Thyroid gland (tissue), 4 donors: Measurements from ENCODE around the gene ZNF268. TPM values are rescaled to one million over a fixed set of nuclear protein-coding genes. Genes with fewer than 3 reads are reported as not detected.

Experiments used
- DNase-seq, 2 donors: peaks; one replicate each; pipeline ENCODE4 v3.0.0-alpha.2; 2019
- H3K27ac ChIP-seq, 3 donors: fragments of 200-600 bp; sonication (generic); 1 replicate in 2 of 3; 2 replicates in 1 of 3; pipeline ENCODE4 v1.5.1; 2016 to 2019; ENCODE audit warnings: mild to moderate bottlenecking in 1 of 3, moderate library complexity in 1 of 3
- H3K27me3 ChIP-seq: fragments of 200-600 bp; sonication (generic); one replicate; pipeline ENCODE4 v1.5.1; 2019
- H3K36me3 ChIP-seq, 2 donors: fragments of 200-600 bp; sonication (generic); one replicate each; pipeline ENCODE4 v1.5.1; 2016 to 2019
- H3K4me1 ChIP-seq, 2 donors: fragments of 200-600 bp; sonication (generic); one replicate each; pipeline ENCODE4 v1.5.1; 2017 to 2019
- H3K4me3 ChIP-seq, 3 donors: fragments of 200-600 bp; sonication (generic); replicated peaks in 1 of 3; 1 replicate in 2 of 3; 2 replicates in 1 of 3; pipeline ENCODE4 v1.5.1; 2016; ENCODE audit warnings: mild to moderate bottlenecking in 1 of 3
- H3K9me3 ChIP-seq: fragments of 200-600 bp; sonication (generic); one replicate; pipeline ENCODE4 v1.5.1; 2017
- POLR2A ChIP-seq, 2 donors: fragments of 450-650 bp; IDR thresholded peaks; one replicate each; pipeline ENCODE4 v1.6.1; 2017; ENCODE audit warnings: antibody characterized with exemption in 2 of 2, mild to moderate bottlenecking in 2 of 2, moderate library complexity in 1 of 2
- WGBS, 2 donors: methylation state at CpG; one replicate each; pipeline ENCODE4 v1.1.5; 2017; 5-methylcytosine and 5-hydroxymethylcytosine counted together
- intact Hi-C: fragments of 100-400 bp; cut with DNase I; formaldehyde crosslinking; loops from one replicate; pipeline ENCODE4 v1.15.1; 2023
- total RNA-seq, 4 donors: library from RNA; depleted of rRNA; stranded (reverse); fragments of >200 nt; gene quantifications; one replicate each; pipeline ENCODE4 v1.2.3, GENCODE V29; 2016
- TF ChIP-seq, protein P1 (sequence below), 6 experiments: fragments of 200-600 bp in 3 of 6; fragments of 450-650 bp in 3 of 6; sonication (generic) in 3 of 6; IDR thresholded peaks; one replicate each; pipeline ENCODE4 v1.5.1; 2016 to 2019; ENCODE audit warnings: antibody characterized with exemption in 6 of 6, mild to moderate bottlenecking in 2 of 6, inconsistent platforms in 1 of 6, moderate library complexity in 1 of 6

The ZNF268 gene
- total RNA-seq: 10 to 100 TPM; 26.5 to 56.9 (median 50.1) TPM

DNA sequence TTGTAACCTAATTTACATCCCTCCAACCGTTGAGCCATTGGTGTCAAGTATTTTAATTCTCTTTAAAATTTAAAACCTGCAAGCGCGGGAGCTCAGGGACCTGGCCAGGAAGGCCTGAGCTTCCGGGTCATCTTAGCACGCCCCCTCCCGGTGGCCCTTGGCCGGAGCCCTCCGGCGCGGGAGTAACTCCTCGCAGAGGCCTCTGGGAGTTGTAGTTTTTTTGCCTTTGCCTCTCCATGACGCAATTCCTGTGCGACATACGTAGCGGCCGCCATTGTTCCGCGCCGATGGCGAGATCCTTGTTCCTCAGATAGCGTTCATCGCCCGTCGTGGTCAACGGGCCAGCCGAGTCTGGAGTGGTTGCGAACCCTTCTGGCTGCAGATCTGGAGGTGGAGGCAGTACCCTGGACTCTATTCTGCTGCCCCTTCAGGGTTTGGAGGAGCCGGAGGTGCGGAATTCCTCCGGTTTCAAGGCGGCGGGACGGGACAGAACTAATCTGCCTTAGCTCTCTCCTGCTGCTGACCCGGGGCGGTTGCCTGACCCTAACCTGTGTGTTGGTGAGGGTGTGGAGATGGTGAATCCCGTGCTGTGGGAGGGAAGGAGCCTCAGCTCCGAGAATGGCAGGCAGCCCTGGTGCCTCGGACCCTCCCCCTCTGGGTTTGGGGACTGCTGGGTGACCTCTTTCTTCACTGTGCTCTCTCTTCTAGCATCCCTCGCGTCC lies at the start of gene ZNF268:
ZNF268 (plus strand) TSS at position 258 of the 722 bp plus-strand sequence. CDS start 503 bp downstream, outside the sequence.
- H3K27me3 ChIP-seq: no peaks in the 10 kb centered on the region
- TF ChIP-seq, protein P1, sequence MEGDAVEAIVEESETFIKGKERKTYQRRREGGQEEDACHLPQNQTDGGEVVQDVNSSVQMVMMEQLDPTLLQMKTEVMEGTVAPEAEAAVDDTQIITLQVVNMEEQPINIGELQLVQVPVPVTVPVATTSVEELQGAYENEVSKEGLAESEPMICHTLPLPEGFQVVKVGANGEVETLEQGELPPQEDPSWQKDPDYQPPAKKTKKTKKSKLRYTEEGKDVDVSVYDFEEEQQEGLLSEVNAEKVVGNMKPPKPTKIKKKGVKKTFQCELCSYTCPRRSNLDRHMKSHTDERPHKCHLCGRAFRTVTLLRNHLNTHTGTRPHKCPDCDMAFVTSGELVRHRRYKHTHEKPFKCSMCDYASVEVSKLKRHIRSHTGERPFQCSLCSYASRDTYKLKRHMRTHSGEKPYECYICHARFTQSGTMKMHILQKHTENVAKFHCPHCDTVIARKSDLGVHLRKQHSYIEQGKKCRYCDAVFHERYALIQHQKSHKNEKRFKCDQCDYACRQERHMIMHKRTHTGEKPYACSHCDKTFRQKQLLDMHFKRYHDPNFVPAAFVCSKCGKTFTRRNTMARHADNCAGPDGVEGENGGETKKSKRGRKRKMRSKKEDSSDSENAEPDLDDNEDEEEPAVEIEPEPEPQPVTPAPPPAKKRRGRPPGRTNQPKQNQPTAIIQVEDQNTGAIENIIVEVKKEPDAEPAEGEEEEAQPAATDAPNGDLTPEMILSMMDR (IDR thresholded peaks at IDR 0.05): peak; percentile 43 to 78 (median 62)
- TF ChIP-seq POLR2A (IDR thresholded peaks at IDR 0.05): peak in 1 of 2 donors; percentile 40
- intact Hi-C loops: no loop called here
- 2 to 3% methylated on average over 20 to 29 of the region's 40 CpGs for WGBS, 2 donors
- no peaks in the 10 kb centered on the region for H3K9me3 ChIP-seq
- H3K4me3 ChIP-seq: peak within 1 kb of the TSS; percentile 78 to 96 (median 92)
- peak; percentile 94 to 96 for DNase-seq
- peak within 1 kb of the TSS; percentile 39 to 65 (median 58) for H3K27ac ChIP-seq
- H3K36me3 ChIP-seq: peaks cover 4 to 23% of the 10 kb centered on the region in 2 donors
- peaks cover 6 to 8% of the 10 kb centered on the region in 2 donors for H3K4me1 ChIP-seq

GRCh38 chr12:133135747-133136146 lies 45.5 kb upstream of the ZNF268 start:
- Histone ChIP-seq H3K36me3 (peaks cover 28 to 45% of the 10 kb centered on the region in 2 donors), H3K9me3 (no peaks in the 10 kb centered on the region), H3K27ac (no peak overlapping the region), H3K4me1 (peaks cover 6 to 10% of the 10 kb centered on the region in 2 donors), H3K27me3 (no peaks in the 10 kb centered on the region), H3K4me3 (no peak overlapping the region)
- TF ChIP-seq, protein P1 (IDR thresholded peaks at IDR 0.05): no peak
- no peak for TF ChIP-seq POLR2A (IDR thresholded peaks at IDR 0.05)
- 93 to 97% methylated on average over 2 of the region's 2 CpGs for WGBS, 2 donors
- intact Hi-C loops: no loop called here
- no peak for DNase-seq

DNA sequence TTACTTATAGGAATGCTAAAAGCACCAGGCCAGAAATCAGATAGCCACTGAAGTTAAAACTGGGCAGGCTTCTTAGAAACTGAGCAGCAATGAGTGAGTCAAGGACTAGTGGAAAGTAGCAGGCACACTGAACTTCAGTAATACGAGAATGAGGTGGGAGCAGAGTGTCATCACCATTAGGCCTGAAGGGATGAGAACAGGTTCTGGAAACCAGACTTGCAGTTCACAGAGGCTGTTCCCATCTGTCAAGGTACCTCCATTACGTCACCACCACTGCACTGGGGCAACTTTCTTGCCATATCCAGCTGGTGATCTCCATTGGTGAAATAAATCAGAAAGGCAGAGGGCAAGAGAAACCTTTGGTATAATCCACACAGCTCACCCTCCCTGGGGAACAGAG lies 35.3 kb upstream of the ZNF268 start:
- Histone ChIP-seq H3K27me3 (no peaks in the 10 kb centered on the region), H3K4me3 (no peak overlapping the region), H3K4me1 (no peaks in the 10 kb centered on the region), H3K36me3 (peaks cover 66 to 71% of the 10 kb centered on the region in 2 donors), H3K27ac (no peak overlapping the region), H3K9me3 (no peaks in the 10 kb centered on the region)
- intact Hi-C loops: no loop called here
- TF ChIP-seq, protein P1 (IDR thresholded peaks at IDR 0.05): no peak
- no peak for TF ChIP-seq POLR2A (IDR thresholded peaks at IDR 0.05)
- 93 to 95% methylated on average over 2 of the region's 2 CpGs for WGBS, 2 donors
- DNase-seq: no peak

- Histone ChIP-seq H3K4me1 (no peaks in the 10 kb centered on the region), H3K36me3 (peaks cover 65 to 66% of the 10 kb centered on the region in 2 donors), H3K4me3 (no peak overlapping the region), H3K27ac (no peak overlapping the region), H3K9me3 (peaks cover 11% of the 10 kb centered on the region), H3K27me3 (no peaks in the 10 kb centered on the region)
- no peak for DNase-seq
- WGBS, 2 donors: 95 to 100% methylated on average over 2 of the region's 2 CpGs
- TF ChIP-seq, protein P1 (IDR thresholded peaks at IDR 0.05): no peak
- TF ChIP-seq POLR2A (IDR thresholded peaks at IDR 0.05): no peak
- intact Hi-C loops: no loop called here
These were observed 25.1 kb upstream of the ZNF268 start for GRCh38 chr12:133156125-133156690.

DNA sequence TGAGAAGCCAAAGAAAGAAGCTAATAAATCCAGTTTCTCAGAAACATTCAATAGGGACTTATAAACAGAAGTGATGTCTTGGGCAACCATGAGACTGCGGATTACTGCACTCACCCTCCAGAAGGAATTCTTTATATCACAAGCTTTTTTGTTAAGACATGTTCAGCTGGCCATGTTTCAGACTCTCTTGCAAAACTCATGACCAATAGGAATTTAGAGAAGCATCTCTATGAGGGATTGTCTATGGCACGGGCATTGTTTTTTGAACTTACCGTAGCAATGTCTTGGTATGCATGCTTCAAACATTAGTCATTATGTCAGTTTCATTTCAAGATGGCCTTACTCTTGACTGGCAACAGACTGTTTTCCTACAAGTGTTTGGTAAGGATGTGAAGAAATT lies 15.5 kb upstream of the ZNF268 start:
- intact Hi-C loops: no loop called here
- Histone ChIP-seq H3K9me3 (no peaks in the 10 kb centered on the region), H3K4me1 (no peaks in the 10 kb centered on the region), H3K36me3 (no peaks in the 10 kb centered on the region), H3K27ac (no peak overlapping the region), H3K4me3 (no peak overlapping the region), H3K27me3 (no peaks in the 10 kb centered on the region)
- TF ChIP-seq POLR2A (IDR thresholded peaks at IDR 0.05): no peak
- TF ChIP-seq, protein P1 (IDR thresholded peaks at IDR 0.05): no peak
- 92 to 94% methylated on average over 3 of the region's 3 CpGs for WGBS, 2 donors
- DNase-seq: no peak
